Stimulated activated naive CD4-positive, alpha-beta T cell (primary cell): ENCODE measurements around the gene ZNF175.

Experiments
- DNase-seq, 6 experiments: peaks; one replicate each; lab custom pipeline; 2025; lab: John Stamatoyannopoulos, UW

ZNF175 gene

GRCh38 chr19:51589511-51589910 is 18.4 kb downstream of the ZNF175 start:
- DNase-seq = no peak

DNA sequence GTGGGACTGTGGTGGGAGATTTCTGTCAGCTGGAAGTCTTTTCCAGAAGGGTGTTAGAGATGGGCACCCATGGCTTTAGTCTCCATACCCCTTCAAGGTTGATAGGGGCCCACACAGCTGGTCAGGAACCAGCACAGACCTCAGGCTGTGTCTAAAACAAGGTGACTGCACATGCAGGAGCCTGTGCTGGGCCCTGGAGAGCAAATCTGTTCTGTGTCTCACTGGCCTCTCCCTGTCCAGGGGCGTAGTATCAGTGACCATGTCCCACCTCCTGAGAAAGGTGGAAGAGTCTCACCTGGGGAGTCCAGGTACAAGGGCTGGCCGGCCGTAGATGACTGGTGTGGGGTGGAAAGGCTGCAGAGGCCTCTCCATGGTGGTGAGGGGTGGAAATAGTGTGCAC is 19.4 kb downstream of the ZNF175 start:
- DNase-seq = no peak

DNA sequence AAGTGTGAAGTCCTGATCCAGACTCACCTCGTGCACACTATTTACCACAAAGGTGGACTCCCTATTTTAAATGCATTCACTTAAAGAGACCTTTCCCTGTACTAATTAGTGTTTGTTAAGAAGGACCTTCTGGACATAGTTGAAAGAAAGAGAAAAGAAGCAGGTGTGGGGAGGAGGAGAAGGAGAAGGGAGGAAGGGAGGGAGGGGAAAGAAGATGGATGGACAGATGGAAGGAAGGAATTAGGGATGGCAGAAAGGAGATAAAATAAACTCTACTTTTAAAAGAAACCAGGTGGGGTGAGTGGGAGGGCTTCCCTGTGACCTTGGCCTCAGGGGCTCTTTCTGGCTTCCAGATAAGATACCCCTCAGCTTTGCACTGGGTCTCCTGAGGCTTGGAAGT is 21.4 kb downstream of the ZNF175 start:
- DNase-seq = no peak

DNA sequence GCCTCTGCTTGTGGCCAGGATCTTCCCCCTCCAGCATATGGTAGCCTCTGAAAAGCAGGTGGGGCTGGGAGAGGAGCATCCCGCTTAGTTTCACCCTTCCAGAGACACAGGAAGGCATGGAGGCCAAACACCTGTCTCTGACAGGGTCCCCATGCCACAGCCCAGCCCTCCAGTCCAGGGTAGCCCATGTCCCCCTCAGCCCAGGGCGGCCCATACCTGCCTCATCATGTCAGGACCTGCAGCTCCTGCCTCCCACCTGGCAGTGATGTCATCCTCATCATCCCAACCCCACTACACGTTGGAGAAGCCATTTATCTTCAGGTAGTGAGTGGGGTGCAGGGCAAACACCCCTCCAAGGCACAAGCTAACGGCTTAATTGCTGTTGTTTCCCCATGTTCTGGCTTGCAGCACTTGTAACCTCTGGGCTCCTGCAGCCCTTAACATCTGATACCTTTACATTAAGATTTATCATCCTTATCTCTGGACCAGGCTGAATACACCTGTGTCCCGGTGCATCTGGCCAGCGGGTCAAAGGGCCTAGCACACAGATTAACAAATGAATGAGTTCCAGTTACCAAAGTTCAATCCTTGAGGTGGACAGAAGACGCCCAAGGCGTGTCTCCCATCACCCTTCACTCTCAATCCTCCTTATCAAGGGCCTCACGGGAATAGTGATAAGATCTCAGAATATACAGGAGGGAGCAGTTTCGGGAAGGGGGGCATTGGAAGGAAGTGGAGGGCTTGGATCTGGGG is 22.2 kb downstream of the ZNF175 start:
- no peak for DNase-seq

DNA sequence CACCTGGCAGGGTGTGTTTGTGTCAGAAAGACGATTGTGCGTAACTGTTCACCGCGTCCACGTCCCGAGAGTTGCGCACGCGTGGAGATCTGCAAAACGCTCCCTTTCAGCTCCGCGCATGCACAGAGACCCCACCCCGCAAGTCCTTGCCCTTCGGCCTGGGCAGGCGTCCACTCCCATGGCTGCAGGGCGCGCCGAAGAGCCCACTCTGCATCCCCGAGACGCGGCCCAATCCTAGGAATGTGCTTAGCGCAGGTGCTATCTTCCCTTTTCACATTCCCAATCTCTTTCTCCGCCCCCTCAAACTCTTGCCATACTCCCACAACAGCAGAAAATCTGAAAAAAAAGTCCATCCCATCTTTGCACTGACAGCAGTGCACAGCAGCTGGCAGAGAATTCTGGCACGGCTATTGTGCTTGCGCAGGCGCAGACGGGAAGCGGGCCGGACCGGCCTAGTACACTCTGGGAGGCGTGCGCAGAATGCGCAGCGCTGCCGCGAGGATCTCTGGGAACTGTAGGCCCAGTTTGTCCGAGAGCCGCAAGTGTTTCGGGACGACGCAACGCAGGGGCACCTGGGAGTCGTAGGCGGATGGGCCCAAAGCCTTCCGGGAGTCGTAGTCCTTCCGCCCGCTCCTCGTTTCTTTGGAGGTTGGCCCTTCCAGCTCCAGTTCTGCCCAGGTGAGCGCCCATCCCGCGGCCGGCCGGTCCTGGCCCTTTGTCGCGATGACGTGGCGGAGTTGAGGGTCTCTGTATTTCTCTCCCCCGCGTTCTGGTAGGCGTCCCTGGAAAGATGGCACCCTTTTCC is 23.1 kb downstream of the ZNF175 start:
- peak; percentile 86 to 96 (median 90) for DNase-seq

DNA sequence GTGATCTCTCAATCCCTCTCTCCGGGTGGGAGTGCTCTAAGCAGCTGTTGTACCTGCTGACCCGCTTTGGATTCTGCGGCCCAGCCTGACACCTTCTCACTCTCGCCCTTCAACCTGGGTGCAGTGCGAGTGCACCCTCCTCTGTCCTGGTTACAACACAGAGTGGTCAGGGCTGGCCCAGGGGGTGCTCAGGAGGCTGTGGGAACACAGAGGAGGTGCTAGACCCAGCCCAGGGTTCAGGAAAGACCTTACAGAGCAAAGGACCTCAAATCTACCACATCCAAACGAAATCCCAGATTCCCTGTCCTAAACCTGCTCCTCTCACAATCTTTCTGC is 23.7 kb downstream of the ZNF175 start:
- DNase-seq = no peak

DNA sequence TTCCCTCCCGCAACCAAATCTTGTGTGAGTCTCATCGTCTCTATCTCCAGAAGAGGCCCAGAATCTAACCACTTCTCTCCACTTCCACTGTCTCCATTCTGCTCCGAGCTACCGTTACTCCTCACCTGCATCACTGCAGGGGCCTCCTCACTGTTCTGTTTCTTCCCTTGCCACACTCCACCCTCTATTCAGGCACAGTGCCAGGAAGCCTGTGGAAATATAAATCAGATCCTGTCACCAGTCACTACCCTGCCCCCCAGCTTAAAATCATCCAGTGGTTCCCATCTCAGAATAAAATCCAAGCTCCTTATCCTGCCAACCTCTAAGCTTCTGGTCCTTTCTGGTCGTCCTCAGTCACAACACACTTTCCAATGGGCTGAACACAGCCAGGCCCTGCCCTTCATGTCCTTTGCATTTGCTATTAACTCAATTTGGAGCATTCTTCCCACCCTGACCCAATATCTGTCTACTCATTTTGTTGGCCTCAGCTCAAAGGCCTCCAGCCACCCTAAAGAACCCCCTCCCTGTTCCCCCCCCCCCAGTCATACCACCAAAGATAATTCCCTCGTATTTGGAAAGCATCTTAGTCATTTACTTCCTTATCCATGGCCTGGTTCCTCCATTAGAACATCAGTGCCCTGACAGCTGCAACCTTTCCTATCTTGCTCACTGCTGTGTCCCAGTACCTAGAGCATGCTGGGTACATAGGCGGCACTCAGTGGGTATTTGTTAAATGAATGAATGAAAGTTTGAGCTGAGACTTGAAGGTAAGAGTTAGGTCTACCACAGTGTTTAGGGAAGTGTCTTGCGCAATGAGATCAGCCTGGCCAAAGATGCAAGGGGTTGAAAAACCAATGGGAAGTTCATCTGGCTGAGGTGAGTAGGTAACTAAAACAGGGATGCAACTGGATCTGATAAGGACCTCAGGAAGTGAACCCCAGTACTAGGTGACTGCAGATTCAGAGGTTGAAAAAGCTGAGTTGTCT is 24.4 kb downstream of the ZNF175 start:
- no peak for DNase-seq

DNA sequence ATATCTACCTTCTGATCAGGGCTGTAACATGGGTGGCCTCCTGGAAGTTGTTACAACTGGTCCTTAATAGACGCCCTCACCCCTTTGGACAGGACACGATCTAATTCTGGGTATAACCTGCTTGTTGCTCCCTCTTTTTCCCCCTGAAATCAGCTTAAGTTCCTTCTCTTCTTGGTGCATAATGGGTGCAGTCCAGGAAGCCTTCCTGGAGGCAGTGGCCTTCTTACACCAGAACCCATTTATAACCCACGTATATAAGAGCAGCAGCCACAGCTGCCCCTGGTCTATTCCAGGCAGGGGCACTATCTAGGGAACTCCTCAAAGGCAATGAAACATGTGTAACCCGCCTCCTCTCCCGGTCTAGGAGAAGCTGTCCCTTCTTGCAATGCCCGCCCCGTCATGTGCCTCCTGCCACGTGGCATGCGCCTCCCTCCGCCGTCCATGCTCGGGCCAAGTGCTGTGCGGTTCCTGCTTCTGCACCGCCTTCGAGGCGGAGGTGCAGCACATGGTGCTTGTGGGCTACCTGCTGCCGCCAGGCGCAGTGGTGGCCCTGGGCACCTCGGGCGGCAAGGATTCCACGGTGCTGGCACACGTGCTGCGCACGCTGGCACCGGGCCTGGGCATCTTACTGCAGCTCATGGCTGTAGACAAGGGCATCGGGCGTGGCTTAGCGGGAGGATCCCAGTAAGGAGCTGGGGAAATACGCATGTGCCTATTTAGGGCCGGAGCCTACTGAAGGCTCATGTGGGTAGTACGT is 27.3 kb downstream of the ZNF175 start:
- DNase-seq = no peak

- no peak for DNase-seq
Measured at GRCh38 chr19:51599084-51599483, 28.0 kb downstream of the ZNF175 start.

GRCh38 chr19:51600940-51601580 is 30.0 kb downstream of the ZNF175 start:
- DNase-seq = no peak

DNA sequence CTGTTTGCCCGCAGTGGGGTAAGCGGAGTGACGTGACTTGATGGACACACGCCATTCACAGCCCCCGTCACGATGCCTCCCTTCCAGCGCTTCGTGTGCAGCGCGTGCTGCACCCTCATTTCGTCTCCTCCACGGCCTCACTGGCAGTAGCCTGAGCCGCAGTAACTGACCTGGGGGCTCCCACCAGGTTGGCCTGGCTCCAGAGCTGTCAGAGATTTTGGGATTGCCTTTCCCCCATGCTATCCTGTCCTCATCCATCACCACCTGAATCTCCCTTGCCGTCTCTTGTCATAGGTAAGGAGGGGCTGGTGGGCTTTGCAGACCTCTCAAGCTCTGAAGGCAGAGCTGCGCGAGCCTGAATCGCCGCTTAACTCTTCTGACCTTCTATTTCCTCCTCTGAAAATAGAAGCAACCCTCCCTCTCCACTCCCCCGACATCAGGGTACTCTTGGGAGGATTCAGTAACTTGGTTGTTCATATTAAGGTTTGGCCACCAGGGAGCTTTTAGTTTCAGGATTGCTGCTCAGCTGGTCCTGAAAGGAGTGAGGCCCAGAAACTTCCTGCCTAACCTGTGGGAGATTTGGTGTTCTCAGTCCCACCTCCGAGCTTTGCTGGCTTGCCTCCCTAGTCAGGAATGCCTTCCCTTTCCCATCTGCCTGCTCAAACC is 31.2 kb downstream of the ZNF175 start:
- no peak for DNase-seq

DNA sequence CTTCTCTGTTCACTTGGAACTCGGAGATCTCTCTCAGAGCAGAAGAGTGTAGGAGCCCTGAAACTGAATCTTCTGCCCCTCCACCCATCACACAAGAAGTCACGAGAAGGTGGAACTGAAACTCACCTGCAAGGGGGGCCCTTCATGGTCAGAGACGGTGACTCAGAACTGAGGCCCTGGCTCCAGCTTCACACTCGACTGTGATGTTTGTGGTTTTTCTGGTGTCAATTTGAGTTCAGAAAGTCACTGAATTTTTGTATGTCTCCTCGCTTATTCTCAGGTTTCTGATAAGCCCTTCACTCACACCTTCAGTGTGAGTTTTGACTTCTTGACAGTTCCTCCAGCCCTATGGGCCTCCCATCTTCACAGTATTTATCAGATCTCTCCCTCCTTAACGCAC is 36.0 kb downstream of the ZNF175 start:
- DNase-seq = no peak

- peak in 5 of 6 experiments; percentile 11 to 38 (median 18) for DNase-seq
Measured at GRCh38 chr19:51607920-51608562, 37.0 kb downstream of the ZNF175 start.

DNA sequence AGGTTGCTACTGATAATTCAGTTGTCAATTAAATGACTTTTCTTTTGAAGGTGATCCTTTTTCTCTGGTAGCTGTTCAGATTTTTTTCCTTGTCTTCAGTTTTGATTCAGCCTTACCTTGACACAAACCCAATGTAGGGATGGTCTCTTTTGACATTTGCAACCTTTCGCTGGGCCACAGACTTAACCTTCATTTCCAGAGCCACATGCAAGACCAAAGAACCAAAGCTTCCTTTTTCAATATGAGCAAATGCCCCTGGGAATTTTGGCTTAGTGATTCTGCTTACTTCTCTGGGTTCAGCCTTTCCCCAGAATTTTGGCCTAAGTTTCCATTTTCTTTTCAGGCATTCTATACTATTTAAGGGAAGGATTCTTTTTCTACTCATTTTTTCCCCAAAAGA is 39.5 kb downstream of the ZNF175 start:
- DNase-seq = no peak

GRCh38 chr19:51614789-51615188 is 43.7 kb downstream of the ZNF175 start:
- DNase-seq = no peak

- no peak for DNase-seq
Measured at GRCh38 chr19:51615991-51616390, 44.9 kb downstream of the ZNF175 start.

DNA sequence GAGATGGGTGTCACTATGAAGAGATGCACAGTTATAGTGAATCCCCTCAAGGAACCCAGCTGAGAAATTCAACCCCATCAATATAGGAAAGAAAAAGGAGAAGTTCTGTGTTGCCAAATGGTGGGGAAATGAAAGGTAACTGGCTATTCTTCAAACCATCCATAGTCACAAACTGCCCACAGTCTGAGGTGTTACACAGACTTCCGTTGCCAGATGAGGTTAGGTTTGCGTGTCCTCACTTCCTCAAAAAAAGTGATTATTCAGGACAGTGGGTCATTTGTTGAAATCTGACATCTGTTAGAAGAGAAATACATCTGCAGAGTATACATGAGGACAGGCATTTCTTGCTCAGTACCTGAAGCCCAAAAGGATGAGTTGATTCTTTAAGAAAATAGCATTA is 50.1 kb downstream of the ZNF175 start:
- DNase-seq = no peak

- DNase-seq = no peak
Measured at GRCh38 chr19:51626675-51627074, 55.6 kb downstream of the ZNF175 start.

- no peak for DNase-seq
Measured at GRCh38 chr19:51627491-51628138, 56.5 kb downstream of the ZNF175 start.
